Right lobe of liver (tissue), 6 donors: Measurements from ENCODE around the gene DNAI4. TPM values are rescaled to one million over a fixed set of nuclear protein-coding genes. Genes with fewer than 3 reads are reported as not detected.
"Not testable (repeated sequence)": the region's sequence is repeated elsewhere in the genome, so short reads cannot be mapped to it uniquely, and the experiment has no call there.

Experiments
- ATAC-seq, 4 donors: fragments of 200-7000 bp; cut with Tn5 transposase; one replicate each; pipeline ENCODE4 v1.9.1; 2020; ENCODE audit warnings: mild to moderate bottlenecking in 4 of 4, moderate library complexity in 4 of 4
- DNase-seq, 3 donors: peaks; one replicate each; pipeline ENCODE4 v3.0.0-alpha.2; 2020
- H3K27ac ChIP-seq, 3 donors: fragments of 200-600 bp; one replicate each; pipeline ENCODE4 v1.8.0; 2022
- H3K27me3 ChIP-seq, 2 donors: fragments of 200-600 bp; one replicate each; pipeline ENCODE4 v1.8.0; 2022
- H3K36me3 ChIP-seq, 4 donors: fragments of 200-600 bp; sonication (generic) in 1 of 4; one replicate each; pipeline versions ENCODE4 v1.5.1 to v1.8.0; 2017 to 2022; ENCODE audit warnings: control low read depth in 1 of 4
- H3K4me1 ChIP-seq, 4 donors: fragments of 200-600 bp; sonication (generic) in 1 of 4; one replicate each; pipeline versions ENCODE4 v1.5.1 to v1.8.0; 2017 to 2022; ENCODE audit warnings: control low read depth in 1 of 4
- H3K4me3 ChIP-seq, 3 donors: fragments of 200-600 bp; one replicate each; pipeline ENCODE4 v1.8.0; 2022
- H3K9me3 ChIP-seq, 4 donors: fragments of 200-600 bp; sonication (generic) in 1 of 4; one replicate each; pipeline versions ENCODE4 v1.5.1 to v1.8.0; 2017 to 2022; ENCODE audit warnings: control low read depth in 1 of 4
- CTCF ChIP-seq, 4 donors: fragments of 200-600 bp in 3 of 4; fragments of 450-650 bp in 1 of 4; IDR thresholded peaks; one replicate each; pipeline versions ENCODE4 v1.5.1 to v1.8.0; 2016 to 2022; ENCODE audit warnings: antibody characterized with exemption in 4 of 4, mild to moderate bottlenecking in 2 of 4
- POLR2A ChIP-seq: fragments of 450-650 bp; IDR thresholded peaks from one replicate; pipeline ENCODE4 v1.6.1; 2017; ENCODE audit warnings: antibody characterized with exemption, mild to moderate bottlenecking
- WGBS: methylation state at CpG from one replicate; pipeline ENCODE4 v1.1.6; 2018; ENCODE audit warnings: low coverage, low lambda C conversion rate; ENCODE audit not compliant: insufficient coverage; ENCODE audit errors: missing lambda C conversion rate; 5-methylcytosine and 5-hydroxymethylcytosine counted together
- intact Hi-C, 2 donors: fragments of 100-400 bp; cut with DNase I; formaldehyde crosslinking; loops; one replicate each; pipeline versions ENCODE4 v1.11.2 to v1.14.1; 2022
- total RNA-seq, 6 experiments: library from RNA; depleted of rRNA in 2 of 6; stranded (reverse); fragments of >200 nt in 2 of 6; fragmentation: NEBNext Ultra II Directional in 3 of 6; extraction: Animal tissue kit (Norgen Biotek cat#: 25700) in 3 of 6; gene quantifications; one replicate each; pipeline versions ENCODE4 v1.1.0 to v1.2.4, GENCODE V29; 2016 to 2023
- donor health status: DM: no; HTN: yes; CAD: no.
- donor health status: DM: no; HTN: no; CAD: no.
- donor health status: DM: no; HTN: no; CAD: no.
- donor health status: DM: no; HTN: yes; CAD: no.
- donor health status: DM: no; HTN: yes; CAD: no.

The DNAI4 gene
- total RNA-seq, 6 experiments from 2014 or later = 0.80 to 3.4 (median 1.4) TPM

GRCh38 chr1:66809736-66810326, 114.8 kb downstream of the DNAI4 start:
- no peak for TF ChIP-seq POLR2A
- no peaks in the 10 kb centered on the region for H3K36me3 ChIP-seq
- intact Hi-C loops = no loop called here

GRCh38 chr1:66809245-66809644, 115.4 kb downstream of the DNAI4 start:
- Histone ChIP-seq H3K27ac (no peak overlapping the region), H3K27me3 (no peaks in the 10 kb centered on the region), H3K9me3 (no peaks in the 10 kb centered on the region), H3K4me1 (no peaks in the 10 kb centered on the region), H3K4me3 (no peak overlapping the region), H3K36me3 (no peaks in the 10 kb centered on the region)
- ATAC-seq (no peak), DNase-seq (no peak)
- TF ChIP-seq CTCF (IDR thresholded peaks at IDR 0.05) (no peak), POLR2A (no peak)
- intact Hi-C loops = no loop called here
- WGBS = 38% methylated on average over 1 of the region's 1 CpG

More at GRCh38 chr1:66809736-66810326, 114.8 kb downstream of the DNAI4 start:
- DNase-seq = no peak
- H3K27me3 ChIP-seq = no peaks in the 10 kb centered on the region
- no peaks in the 10 kb centered on the region for H3K9me3 ChIP-seq
- H3K4me3 ChIP-seq = no peak overlapping the region
- no peaks in the 10 kb centered on the region for H3K4me1 ChIP-seq
- no CpG with 5 or more reads among the region's 1 CpG for WGBS
- ATAC-seq = no peak
- no peak overlapping the region for H3K27ac ChIP-seq

GRCh38 chr1:66795839-66796238, 128.8 kb downstream of the DNAI4 start:
- H3K9me3 ChIP-seq, DNase-seq, intact Hi-C loops, ATAC-seq, H3K4me3 ChIP-seq, H3K27me3 ChIP-seq, H3K36me3 ChIP-seq, H3K27ac ChIP-seq, H3K4me1 ChIP-seq: not testable (repeated sequence)
- WGBS = 86% methylated on average over 2 of the region's 2 CpGs

GRCh38 chr1:66791621-66792610, 132.7 kb downstream of the DNAI4 start:
- H3K36me3 ChIP-seq = no peaks in the 10 kb centered on the region
- H3K27ac ChIP-seq = no peak overlapping the region
- H3K9me3 ChIP-seq = no peaks in the 10 kb centered on the region
- DNase-seq (no peak), ATAC-seq (no peak)
- H3K4me1 ChIP-seq = no peaks in the 10 kb centered on the region
- TF ChIP-seq POLR2A = no peak
- no peak for TF ChIP-seq CTCF (IDR thresholded peaks at IDR 0.05)
- 69% methylated on average over 4 of the region's 5 CpGs for WGBS
- H3K4me3 ChIP-seq = no peak overlapping the region
- intact Hi-C loops = no loop called here
- no peaks in the 10 kb centered on the region for H3K27me3 ChIP-seq

- no peak for DNase-seq
- H3K27me3 ChIP-seq = no peaks in the 10 kb centered on the region
- ATAC-seq = no peak
- no peak overlapping the region for H3K4me3 ChIP-seq
- no peaks in the 10 kb centered on the region for H3K4me1 ChIP-seq
- 51% methylated on average over 6 of the region's 6 CpGs for WGBS
- no peak for TF ChIP-seq POLR2A
- TF ChIP-seq CTCF (IDR thresholded peaks at IDR 0.05) = no peak
- no peaks in the 10 kb centered on the region for H3K9me3 ChIP-seq
- H3K27ac ChIP-seq = no peak overlapping the region
- H3K36me3 ChIP-seq = no peaks in the 10 kb centered on the region
- intact Hi-C loops = no loop called here
These were observed 136.3 kb downstream of the DNAI4 start for GRCh38 chr1:66788231-66788939.
